ENCODE measurements around the gene USH1G.

The USH1G gene

GRCh38 chr17:74901353-74902135 lies 21.5 kb downstream of the USH1G start:
- H3K9me3 ChIP-seq (ENCODE audit: insufficient read depth, low read length) = no peaks in the 10 kb centered on the region
- no peaks in the 10 kb centered on the region for H4K20me1 ChIP-seq (ENCODE audit: low read depth, low read length)
- no peak overlapping the region for H3K4me3 ChIP-seq (ENCODE audit: insufficient read depth, low read length, poor library complexity, severe bottlenecking)
- H3K4me2 ChIP-seq (ENCODE audit: low read depth, low read length, poor library complexity, severe bottlenecking) = no peak overlapping the region
- H3K9ac ChIP-seq (ENCODE audit: low read length) = no peak overlapping the region
- no peak overlapping the region for H3K27ac ChIP-seq (ENCODE audit: low read depth, low read length)
- H3K79me2 ChIP-seq (ENCODE audit: insufficient read depth, low read length) = no peaks in the 10 kb centered on the region
- H3K9me2 ChIP-seq (replicated peaks; ENCODE audit: insufficient read depth, low read length) = no peaks in the 10 kb centered on the region
- H2AFZ ChIP-seq (ENCODE audit: low read depth, low read length, severe bottlenecking) = no peak overlapping the region
- H3K27me3 ChIP-seq (ENCODE audit: low read length) = no peaks in the 10 kb centered on the region
- TF ChIP-seq CTCF (IDR thresholded peaks at IDR 0.05; ENCODE audit: insufficient read depth, low read length, poor library complexity, severe bottlenecking) (no peak), EZH2phosphoT487 (conservative IDR thresholded peaks at IDR 0.05; ENCODE audit: low read length) (no peak)
- H3F3A ChIP-seq (ENCODE audit: insufficient read depth) = no peaks in the 10 kb centered on the region
- H3K36me3 ChIP-seq (ENCODE audit: low read length) = no peaks in the 10 kb centered on the region

GRCh38 chr17:74900208-74900607 lies 22.8 kb downstream of the USH1G start:
- no peak overlapping the region for H3K27ac ChIP-seq (ENCODE audit: low read depth, low read length)
- no peaks in the 10 kb centered on the region for H3K27me3 ChIP-seq (ENCODE audit: low read length)

GRCh38 chr17:74898376-74898946 lies 24.6 kb downstream of the USH1G start:
- no peak overlapping the region for H2AFZ ChIP-seq (ENCODE audit: low read depth, low read length, severe bottlenecking)
- no peaks in the 10 kb centered on the region for H3F3A ChIP-seq (ENCODE audit: insufficient read depth)
- no peaks in the 10 kb centered on the region for H3K79me2 ChIP-seq (ENCODE audit: insufficient read depth, low read length)
- H3K4me3 ChIP-seq (ENCODE audit: insufficient read depth, low read length, poor library complexity, severe bottlenecking) = no peak overlapping the region
- H4K20me1 ChIP-seq (ENCODE audit: low read depth, low read length) = no peaks in the 10 kb centered on the region
- H3K27ac ChIP-seq (ENCODE audit: low read depth, low read length) = no peak overlapping the region
- no peaks in the 10 kb centered on the region for H3K9me2 ChIP-seq (replicated peaks; ENCODE audit: insufficient read depth, low read length)
- no peaks in the 10 kb centered on the region for H3K9me3 ChIP-seq (ENCODE audit: insufficient read depth, low read length)
- H3K4me2 ChIP-seq (ENCODE audit: low read depth, low read length, poor library complexity, severe bottlenecking) = no peak overlapping the region
- no peaks in the 10 kb centered on the region for H3K36me3 ChIP-seq (ENCODE audit: low read length)
- no peaks in the 10 kb centered on the region for H3K27me3 ChIP-seq (ENCODE audit: low read length)
- H3K9ac ChIP-seq (ENCODE audit: low read length) = no peak overlapping the region
- TF ChIP-seq CTCF (IDR thresholded peaks at IDR 0.05; ENCODE audit: insufficient read depth, low read length, poor library complexity, severe bottlenecking) (no peak), EZH2phosphoT487 (conservative IDR thresholded peaks at IDR 0.05; ENCODE audit: low read length) (no peak)

More at GRCh38 chr17:74900208-74900607, 22.8 kb downstream of the USH1G start:
- Histone ChIP-seq H3K9me3 (ENCODE audit: insufficient read depth, low read length) (no peaks in the 10 kb centered on the region), H3K4me2 (ENCODE audit: low read depth, low read length, poor library complexity, severe bottlenecking) (no peak overlapping the region), H3F3A (ENCODE audit: insufficient read depth) (no peaks in the 10 kb centered on the region), H3K79me2 (ENCODE audit: insufficient read depth, low read length) (no peaks in the 10 kb centered on the region), H2AFZ (ENCODE audit: low read depth, low read length, severe bottlenecking) (no peak overlapping the region), H3K9me2 (replicated peaks; ENCODE audit: insufficient read depth, low read length) (no peaks in the 10 kb centered on the region), H3K4me3 (ENCODE audit: insufficient read depth, low read length, poor library complexity, severe bottlenecking) (no peak overlapping the region), H3K36me3 (ENCODE audit: low read length) (no peaks in the 10 kb centered on the region), H4K20me1 (ENCODE audit: low read depth, low read length) (no peaks in the 10 kb centered on the region), H3K9ac (ENCODE audit: low read length) (no peak overlapping the region)
- no peak for TF ChIP-seq EZH2phosphoT487 (conservative IDR thresholded peaks at IDR 0.05; ENCODE audit: low read length)
